CD4-positive, alpha-beta T cell treated with Interleukin-2 at 100 ng/mL for 4 hours (primary cell): Measurements from ENCODE around the gene UQCRC1.

Experiments
- DNase-seq: peaks from one replicate; pipeline ENCODE4 v3.0.0-alpha.2; 2020; ENCODE audit warnings: low spot score

The UQCRC1 gene

DNA sequence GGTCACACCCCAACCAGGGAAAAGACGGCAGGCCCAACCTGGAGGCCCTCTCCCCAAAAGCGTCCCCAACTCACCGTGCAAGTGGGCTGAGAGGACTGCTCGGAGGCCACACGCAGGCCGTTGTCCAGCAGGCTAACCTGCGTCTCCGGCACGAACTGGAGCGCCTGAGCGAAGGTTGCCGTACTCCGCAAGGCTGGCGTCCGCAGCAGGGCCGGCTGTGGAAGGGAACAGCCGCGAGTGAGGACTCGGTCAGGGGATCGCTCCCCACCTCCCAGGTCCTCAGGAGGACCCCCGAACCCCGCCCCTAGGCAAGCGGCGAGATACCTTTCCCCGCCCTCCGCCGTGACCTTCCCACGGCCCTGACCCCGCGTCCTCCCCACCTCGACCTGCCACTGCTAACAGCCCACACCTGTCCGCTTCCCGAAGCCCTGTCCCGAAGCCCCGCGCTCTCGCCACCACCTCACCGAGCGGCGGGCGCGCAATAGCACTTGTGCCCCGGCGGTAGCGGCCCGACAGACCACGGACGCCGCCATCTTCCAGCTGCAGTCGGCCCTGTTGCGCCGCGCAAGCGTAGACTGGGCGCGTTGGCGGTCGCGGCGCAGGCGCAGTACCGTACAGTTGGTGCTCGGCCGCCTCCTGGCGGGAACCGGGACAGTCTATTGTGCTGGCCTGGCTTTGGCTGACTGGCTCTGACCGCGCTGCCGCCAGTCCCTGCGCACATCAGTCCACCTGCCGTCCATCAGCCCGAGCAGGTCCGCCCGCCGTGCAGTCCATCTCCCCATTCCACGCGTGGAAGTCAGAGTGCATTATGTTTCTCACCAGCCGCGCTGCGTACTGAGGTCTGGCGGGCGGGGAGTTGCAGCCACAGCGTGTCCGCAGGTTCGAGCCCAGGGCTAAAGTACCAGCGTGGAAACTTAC is at the start of gene UQCRC1:
Gene UQCRC1 (minus strand): TSS at position 559 of the 918 bp plus-strand sequence. CDS start 26 bp downstream, at position 533.
- peak; percentile 92 for DNase-seq

DNA sequence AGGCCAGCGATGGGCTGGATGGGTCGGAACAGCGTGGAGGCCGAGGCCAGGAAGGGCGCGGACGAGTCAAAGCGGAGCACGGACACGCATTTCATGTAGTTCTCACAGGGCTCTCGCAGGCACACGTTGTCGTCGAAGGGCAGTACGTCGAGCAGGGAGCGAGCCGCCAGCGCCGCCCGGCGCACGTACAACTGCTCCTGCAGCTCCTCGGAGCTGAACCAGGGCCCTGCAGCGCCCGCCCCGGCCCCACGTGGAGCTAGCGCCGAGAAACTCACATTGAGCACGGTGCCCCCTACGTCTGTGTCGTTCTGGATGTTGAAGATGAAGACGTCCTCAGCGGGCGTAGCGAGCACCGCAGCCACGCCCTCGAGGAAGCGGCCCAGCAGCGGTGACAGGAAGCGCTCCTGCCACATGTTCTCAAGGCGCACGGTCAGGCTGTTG is 47.4 kb upstream of the UQCRC1 start:
- DNase-seq = peak; percentile 26

DNA sequence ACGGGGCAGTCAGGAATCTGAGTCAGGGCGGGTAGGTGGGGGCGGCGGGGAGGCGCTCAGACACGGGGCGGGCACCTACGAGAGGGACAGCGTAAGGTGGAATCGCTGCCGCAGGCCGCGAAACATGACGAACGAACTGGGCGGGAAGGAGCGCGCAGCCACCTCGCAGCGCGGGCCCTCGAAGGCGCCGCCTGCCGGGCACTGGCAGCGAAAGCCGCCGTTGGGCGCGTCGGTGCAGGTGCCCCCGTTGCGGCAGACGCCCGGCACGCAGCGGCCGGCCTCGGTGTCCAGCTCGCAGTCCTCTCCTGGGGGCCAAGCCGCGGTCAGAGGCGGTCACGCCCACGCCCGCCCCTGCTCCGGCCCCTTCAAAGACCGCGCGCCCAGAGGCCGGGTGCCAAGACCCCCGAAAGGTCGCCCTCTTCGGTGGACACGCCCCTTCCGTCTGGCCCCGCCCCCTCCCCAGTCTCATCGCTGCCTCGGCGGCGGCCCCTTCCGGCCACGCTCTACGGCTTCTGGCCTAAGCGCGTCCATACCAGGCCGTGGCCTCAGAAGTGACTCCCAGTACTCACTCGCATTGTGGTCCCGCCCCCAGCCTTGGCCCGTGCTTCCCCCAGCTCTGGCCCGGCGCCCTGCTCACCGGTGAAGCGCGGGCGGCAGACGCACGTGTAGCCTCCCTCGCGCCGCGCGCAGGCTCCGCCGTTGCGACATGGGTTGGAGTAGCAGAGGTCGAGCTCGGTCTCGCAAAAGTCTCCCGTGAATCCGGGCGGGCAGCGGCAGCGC is 46.8 kb upstream of the UQCRC1 start:
- DNase-seq = peak; percentile 86

DNA sequence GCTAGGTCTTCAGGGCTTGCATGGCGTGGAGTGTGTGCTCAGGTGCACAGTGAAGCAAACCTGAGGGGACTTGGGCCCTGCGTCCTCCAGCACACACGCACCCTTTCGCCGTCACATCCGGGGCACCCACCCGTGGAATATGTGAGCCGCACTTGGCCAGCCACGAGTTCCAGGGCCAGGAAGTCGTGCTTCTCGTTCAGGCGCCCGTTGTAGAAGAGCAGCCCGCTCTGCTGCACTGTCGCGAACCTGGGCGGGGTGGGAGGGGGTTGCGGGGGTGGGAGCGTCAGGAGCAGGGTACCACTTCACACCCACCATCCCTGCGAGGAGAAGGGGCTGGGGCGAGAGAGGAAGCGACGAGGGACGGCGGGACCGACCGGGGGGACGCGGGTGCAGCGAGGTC is 46.2 kb upstream of the UQCRC1 start:
- DNase-seq = peak; percentile 38

DNA sequence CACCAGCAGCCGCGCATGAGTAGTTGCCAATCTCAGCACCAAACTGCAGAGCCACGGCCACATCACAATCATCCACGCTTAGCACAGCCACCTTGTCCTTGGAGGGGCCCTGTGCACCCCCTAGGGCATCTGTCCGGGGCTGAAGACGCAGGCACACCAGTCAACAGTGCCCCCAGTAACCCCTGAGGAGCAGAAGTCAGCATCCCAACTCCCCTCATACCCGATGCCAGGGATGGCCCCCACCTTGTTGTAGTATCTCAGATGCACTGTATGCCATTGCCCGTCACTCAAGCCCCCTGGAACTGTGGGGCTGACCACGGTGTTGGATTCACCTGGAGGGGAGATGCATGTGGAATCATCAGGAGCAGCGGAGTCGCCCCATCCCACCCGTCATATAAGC is 45.6 kb upstream of the UQCRC1 start:
- DNase-seq = no peak

DNA sequence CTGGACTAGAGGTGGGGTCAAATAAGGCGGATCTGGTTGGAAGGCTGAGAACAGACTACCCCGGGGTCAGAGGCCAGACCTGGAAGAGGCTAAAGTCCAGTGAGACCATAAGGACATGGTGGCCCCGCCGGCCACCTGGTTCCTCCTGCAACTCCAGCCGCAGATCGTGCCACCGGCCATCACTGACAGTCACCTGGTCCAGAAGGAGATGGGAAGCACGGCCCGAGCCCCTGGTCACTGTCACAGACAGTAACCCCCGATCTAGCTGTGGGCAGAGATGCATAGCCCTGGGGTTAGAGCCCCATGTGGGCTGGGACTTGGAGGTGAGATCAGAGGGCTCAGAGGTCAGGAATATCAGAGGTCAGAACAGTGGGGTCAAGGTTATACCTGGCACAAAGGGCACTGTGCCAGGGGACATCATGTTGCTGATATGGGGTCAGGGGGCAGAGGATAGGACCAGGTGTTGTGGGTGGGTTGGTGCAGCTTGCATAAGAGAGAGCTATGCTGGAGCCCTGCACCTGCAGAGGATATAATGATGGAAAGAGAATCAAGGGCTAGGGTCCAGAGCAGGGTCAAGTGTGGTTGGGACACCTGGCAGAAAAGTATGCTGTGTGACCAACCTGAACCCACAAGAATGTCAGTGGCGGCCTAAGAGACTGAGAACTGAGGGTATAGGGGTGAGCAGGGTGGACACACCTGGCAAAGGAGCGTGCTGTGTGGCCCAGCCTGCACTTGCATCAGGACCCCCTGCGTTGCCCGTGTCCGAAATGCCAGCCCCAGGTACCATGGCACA is 43.7 kb upstream of the UQCRC1 start:
- DNase-seq = no peak

DNA sequence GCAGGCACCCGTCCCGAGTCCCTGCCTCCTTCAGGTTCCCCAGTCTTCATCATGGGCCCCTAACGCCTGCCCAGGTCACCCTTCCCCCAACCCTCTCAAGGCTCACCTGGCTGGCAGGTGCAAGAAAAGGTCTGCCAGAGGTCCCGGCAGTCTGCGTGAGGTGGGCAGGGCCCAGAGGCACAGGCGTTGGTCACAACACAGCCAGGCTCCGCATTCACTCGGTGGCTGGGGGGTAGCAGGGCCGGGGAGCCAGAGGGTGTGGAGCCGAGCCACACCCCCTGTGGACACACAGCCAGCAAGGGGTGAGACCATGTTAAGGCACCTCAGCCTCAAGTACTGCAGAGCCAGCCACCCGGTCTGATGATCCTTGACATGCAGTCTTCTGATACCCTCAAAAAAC is 42.3 kb upstream of the UQCRC1 start:
- DNase-seq = no peak

DNA sequence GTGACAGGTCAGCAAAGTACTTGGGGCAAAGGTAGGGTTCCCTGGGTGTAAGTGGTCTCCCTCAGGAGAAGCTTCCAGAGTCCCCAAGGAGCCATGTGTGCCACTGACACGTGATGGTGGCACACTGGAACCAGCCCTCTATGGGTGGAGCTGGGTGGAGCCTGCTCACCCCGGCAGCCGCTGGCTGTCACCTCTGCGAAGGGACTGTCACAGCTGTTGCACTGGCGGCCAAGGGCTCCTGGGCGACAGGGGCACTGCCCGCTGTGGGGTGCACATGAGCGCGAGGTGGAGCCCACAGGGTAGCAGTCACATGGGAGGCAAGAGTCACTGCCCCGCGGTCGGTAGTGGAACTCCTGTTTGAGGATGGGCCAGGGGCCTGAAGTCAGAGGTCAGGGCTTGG is 41.3 kb upstream of the UQCRC1 start:
- DNase-seq = no peak

DNA sequence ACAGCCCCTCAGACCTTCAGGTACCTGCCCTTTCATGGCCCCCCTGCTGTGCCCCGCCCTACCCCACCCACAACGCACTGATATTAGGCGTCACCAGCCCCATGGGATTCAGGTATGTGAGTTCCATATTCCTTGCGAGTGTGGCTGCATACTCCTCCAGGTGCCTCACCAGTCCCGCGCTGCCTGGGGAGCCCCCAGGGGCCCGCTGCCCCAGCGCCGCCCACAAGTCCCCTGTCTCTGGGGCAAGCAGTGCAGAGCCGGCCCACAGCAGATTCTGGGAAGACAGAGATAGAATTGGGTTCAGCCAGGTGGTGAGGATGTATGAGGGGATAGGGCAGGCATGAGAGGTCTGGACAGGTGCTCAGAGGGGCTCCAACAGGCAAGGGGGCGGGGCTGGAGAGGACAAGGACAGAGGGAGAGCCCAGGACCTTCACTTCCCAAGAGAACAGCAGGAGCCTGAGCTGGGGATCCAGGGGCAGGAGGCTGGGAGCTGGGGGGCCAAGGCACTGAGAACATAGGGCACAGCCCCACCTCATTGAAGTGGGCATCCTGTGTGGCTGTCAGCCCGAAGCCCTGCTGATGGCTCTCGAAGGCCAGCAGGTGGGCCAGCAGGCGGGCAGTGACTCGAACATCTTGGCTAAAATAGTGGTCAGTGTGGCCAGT is 38.9 kb upstream of the UQCRC1 start:
- no peak for DNase-seq

DNA sequence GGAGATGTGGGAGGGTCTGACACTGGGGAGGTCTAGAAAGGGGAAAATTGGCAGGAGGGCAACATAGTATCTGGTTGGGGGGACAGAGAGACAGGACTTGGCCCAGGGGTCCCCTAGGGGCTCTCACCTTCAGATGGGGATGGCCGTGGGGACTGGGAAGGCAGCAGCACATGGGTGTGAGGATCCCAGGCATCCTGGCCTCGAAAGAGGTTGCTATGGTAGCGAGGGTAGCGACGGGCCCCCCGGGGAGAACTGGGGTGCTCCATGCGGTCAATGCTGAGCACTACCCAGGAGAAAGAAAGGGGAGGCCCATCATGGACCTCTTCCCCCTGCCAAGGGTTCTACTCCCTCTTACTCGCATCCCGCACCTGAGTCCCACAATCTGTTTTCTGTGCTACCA is 38.3 kb upstream of the UQCRC1 start:
- no peak for DNase-seq

DNA sequence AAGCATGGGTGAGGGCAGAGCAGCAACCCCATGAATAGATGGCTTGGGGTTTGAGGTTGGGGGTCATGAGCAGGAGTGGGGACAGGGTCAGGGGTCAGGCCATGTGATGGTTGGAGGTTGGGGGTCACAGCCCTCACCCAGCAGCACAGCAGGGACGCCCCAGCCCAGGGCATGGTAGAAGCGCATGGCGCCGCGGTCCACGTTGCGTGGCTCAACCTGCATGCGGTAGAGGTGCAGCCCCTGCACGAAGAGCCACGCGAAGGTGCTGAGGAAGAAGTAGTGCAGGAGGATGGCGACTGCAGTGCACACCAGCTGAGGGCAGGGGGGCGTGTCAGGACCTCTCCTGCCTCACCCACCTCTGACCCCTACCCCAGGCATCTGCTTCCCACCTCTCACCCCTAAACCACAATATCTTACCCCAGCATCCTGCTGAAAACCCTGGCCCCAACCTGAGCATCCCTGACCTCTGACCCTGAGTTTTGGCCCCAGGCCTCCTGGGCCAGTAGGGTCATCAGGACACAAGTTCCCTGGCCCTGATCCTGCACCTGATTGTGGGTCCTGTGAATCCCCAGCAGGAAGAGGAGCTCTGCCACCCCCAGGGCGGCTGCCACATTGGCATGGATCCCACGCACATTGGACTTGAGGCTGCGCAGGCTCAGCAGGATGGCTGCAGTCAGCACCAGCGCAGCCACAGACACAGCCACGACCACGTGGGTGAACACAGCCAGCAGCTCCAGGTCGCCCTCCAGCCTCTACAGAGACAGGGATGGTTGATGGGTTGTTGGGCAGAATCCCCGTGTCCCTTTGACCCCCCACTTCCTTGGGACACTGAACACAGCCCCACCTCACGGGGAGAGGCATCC is 35.7 kb upstream of the UQCRC1 start:
- DNase-seq = no peak

DNA sequence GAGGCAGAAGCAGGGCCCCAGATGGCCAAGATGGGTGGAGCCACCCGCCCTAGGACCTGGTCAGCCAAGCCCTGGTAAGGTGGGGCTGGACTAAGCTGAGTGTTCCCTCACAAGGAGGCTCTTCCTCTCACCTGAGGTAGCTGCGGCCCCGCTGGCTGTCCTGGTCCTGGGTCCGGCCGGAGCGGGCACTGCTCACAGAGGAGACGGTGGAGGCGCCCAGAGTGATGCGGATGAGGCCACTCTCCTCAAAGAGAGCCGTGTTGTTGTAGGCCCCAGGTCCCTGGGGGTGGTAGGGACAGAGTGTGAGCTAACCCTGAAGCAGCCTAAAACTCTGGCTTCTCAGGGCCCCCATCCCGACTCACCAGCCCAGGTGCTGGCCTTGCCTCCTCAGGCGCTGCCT is 33.2 kb upstream of the UQCRC1 start:
- DNase-seq = no peak

DNA sequence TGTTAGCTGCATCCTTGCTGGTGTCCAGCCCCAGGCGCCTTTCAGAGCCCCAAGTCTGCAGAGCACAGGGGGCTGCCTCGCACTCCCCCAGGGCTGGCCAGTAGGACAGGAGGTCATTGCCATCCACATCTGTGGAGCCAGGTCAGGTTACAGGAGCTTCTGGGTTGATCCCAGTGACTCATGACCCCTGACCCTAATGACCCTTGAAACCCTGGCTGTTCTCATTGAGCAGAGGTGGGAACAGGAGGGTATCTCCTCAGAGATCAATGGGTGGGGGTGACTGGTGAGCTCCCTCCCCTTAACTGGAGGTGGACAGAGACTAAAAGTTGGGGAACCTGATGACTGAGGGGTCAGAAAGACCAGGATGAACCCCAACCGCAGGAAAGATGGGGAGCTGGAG is 31.9 kb upstream of the UQCRC1 start:
- DNase-seq = no peak

DNA sequence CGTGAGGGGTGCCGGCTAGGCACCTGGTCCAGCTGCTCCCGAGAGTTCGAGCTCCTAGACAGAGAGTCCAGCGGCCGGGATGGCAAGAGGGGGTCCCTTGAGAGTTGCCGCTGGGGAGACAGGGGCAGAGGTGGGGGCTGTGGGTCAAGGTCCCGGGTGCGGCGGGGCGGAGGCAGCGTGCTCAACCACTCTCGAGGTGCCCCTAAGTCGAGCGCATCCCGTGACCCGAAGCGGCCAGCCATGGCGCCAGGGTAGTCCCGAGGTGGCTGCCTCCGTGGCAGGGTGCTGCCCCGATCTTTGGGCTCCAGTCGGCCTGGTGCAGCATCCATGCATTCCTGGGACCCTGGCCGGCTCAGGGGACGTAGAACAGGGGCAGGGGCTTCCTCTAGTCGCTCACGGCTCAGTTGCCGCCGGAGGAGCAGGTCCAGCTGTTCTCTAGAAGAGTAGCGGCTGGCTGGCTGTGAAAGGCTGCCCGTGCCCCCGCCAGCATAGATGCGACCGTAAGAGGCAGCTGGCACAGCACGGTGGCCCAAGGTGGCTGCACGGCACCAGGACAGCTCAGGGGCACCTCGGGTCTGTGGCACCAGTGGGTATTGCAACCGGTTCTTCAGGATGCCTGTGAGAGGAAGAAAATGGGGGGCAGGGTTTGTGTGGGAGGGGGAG is 30.6 kb upstream of the UQCRC1 start:
- DNase-seq = no peak

DNA sequence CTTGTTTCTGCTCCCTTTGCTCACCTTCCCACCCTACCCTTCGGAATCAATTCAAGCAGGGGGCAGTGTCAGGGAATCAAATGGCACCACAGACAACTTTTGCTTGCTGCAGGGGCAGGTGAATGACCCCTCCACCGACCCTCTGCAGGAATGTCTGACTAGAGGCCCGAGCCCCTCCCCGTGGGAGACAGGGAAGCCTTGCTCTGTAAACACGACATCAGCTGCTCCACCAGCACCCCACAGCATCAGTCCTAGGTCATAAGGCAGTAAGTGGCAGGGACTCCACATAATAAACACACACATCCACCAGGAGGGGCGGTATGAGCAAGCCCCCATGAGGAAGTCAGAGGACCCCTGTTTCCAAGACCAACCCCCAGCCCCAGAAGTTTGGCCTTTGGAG is 27.9 kb upstream of the UQCRC1 start:
- no peak for DNase-seq

DNA sequence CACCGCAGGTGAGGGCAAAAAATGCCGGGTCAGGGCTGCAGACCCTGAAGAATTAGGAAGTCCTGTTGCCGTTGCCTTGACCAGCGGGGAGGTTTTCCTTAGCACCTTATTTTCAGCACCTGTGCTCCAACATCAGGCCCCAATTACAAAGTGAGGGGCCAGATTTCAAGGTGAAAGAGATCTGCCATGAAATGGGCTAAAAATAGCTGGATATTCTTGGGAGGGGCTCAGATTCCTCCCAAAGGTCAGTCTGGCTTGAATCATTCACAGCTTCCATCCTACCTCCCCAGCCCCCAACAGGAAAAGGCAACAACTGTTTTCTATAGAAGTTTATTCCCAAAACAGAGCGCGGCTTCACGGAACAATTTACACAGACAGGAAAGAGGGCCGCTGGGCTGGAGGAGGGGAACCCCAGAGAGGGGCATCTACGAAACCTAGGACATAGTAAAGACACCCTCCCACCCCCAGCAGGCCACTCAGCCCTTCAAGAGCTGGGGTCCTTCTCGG is 26.8 kb upstream of the UQCRC1 start:
- DNase-seq = no peak

DNA sequence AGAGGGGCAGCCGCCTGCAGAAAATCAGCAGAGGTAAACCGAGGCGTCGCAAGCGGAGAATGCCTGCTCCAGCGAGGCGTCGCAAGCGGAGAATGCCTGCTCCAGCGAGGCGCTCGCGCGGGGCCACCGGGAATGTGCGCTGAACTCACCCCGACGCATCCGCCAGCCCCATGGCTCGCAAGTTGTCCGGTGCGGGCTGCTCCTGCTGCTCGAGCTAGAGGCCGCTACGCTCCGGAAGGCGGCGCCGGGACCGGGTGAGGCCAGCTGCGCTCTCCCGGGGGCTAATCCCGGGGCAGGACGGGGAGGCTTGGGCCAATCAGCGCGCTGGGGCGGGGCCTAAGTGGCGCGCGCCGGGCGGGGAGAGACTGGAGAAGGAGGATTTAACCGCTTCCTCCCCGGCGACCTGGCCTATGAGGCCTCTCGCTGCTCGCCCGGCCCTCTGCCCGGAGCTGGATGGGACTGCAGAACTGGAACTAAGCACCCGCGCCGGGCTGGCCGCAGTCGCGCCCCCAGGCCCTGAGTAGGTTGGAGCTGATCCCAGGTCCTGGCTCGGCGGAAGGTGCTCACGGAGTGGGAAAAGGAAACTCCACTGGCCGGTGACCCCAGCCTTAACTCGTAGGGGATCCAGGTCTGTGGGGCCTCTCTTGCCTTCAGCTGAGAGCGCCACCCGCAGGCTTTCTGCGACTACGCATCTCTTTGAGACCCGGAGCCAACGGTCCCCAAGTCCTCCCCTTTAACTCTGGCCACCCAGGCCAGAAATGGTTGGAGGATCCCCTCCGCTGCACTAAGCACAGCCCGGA is 26.0 kb upstream of the UQCRC1 start, which contains the start of gene SLC26A6:
Gene SLC26A6 (minus strand): TSS at position 240 of the 800 bp plus-strand sequence. CDS start 68 bp downstream, at position 172.
- peak; percentile 92 for DNase-seq

DNA sequence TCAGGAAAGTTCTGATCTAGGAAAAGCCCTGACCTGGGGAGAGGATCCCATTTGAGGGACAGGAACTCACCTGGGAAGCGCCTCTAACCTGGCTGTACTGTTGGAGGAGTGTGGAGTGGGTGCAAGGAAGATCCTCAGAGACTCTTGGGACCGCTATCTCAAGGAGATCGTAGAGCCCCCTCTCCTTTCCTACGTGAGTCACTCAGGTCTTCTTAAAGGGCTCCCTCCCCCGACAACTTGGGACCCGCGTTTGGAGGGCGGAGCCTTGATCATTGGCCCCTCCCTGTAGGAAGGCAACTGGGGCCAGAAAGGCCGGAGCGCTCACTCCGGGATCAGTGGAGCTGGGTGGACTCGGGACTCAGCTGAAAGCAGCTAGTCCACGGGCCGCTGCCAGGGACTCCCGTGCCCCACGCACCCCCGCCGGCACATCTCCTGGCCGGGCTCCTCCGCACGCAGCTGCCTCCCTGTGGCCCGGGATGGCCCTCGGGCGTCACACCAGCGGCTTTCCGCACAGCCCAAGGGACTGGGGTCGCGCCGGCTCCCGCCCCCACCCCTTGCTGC is 25.3 kb upstream of the UQCRC1 start:
- DNase-seq = peak; percentile 45

DNA sequence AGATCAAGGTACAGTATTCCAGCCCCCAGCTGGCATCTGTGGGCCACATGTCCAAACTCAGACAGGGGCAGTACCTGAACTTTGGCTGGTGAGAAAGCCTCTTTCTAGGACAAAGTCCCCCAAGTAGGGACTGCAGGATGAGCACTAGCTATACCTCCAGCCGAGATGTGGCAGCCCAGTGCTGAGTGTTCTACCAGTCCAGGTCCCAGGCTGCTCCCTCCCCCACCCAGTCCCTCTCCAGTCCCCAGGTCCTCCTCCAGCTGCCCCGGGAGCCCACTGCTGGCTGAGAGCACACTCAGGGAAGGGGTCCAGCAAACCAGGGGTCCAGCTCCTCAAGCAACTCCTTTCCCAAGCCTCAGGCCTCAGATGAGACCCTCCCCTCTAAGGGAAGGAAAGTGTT is 24.3 kb upstream of the UQCRC1 start:
- no peak for DNase-seq
